ENCODE results near the gene TSPAN14. TPM values are rescaled to one million over a fixed set of nuclear protein-coding genes. Genes with fewer than 3 reads are reported as not detected.

The TSPAN14 gene
- total and polyA plus RNA-seq, 2 of the 8 experiments (the other 6 are each of a cell fraction or from before 2014, with no cell fraction given), result 47.4 to 57.8 TPM

- H3K23ac ChIP-seq (ENCODE audit: insufficient read length), result no peak overlapping the region
- H3K9me3 ChIP-seq (ENCODE audit: insufficient read depth in 2 of 2, low read depth in 1 of 2, low read length in 1 of 2), result no peaks in the 10 kb centered on the region
- no peak overlapping the region for H2AFZ ChIP-seq (ENCODE audit: low read length)
- H2BK5ac ChIP-seq (ENCODE audit: low read depth, low read length), result no peak overlapping the region
- H3K4me1 ChIP-seq (replicated peaks in 1 of 4; ENCODE audit: control insufficient read depth in 3 of 4, insufficient read depth in 4 of 4, low read length in 3 of 4), result peaks cover 0 to 7% (median 3%) of the 10 kb centered on the region in 4 experiments; a peak in 3 of 7 replicates
- H3K79me2 ChIP-seq (ENCODE audit: control insufficient read depth in 1 of 2, insufficient read depth in 2 of 2, low read length in 2 of 2), result peaks cover 9 to 79% of the 10 kb centered on the region in 2 experiments; a peak in 3 of 4 replicates
- no peak overlapping the region for H3K14ac ChIP-seq (ENCODE audit: insufficient read length)
- H3K4me3 ChIP-seq (ENCODE audit: extremely low read depth in 1 of 4, insufficient read depth in 2 of 4, low read depth in 3 of 4, low read length in 4 of 4), result no peak overlapping the region
- no peak overlapping the region for H2BK120ac ChIP-seq (replicated peaks; ENCODE audit: low read depth, low read length)
- DNase-seq (ENCODE audit: low read depth in 1 of 2, low spot score in 2 of 2) (no peak), FAIRE-seq (no peak)
- H3K18ac ChIP-seq (ENCODE audit: extremely low read depth, low read length), result no peak overlapping the region
- no peak overlapping the region for H4K5ac ChIP-seq (ENCODE audit: insufficient read length, low read depth, low read length)
- H3K27me3 ChIP-seq (replicated peaks in 1 of 4; ENCODE audit: control insufficient read depth in 3 of 4, extremely low read depth in 1 of 4, insufficient read depth in 3 of 4, low read length in 3 of 4), result no peaks in the 10 kb centered on the region
- H3K56ac ChIP-seq (replicated peaks; ENCODE audit: insufficient read length, low read depth, low read length), result no peak overlapping the region
- no peak overlapping the region for H2BK20ac ChIP-seq (ENCODE audit: low read length)
- WGBS, 2 experiments (ENCODE audit: extremely low coverage in 1 of 2, insufficient coverage in 1 of 2, insufficient read length in 1 of 2, insufficient replicate concordance in 2 of 2, low coverage in 1 of 2, low lambda C conversion rate in 2 of 2, missing lambda C conversion rate in 1 of 2), result 88% methylated on average over 6 of the region's 6 CpGs; no CpG with 5 or more reads in 1 of the 2 experiments
- ChIA-PET CTCF (ENCODE audit: partially characterized antibody) (interaction anchor here (0.6 to 6.3 kb wide), 6 partner anchors 11 to 49 kb away, joined by 3 to 66 read pairs (median 4); no protein-coding TSS in a partner anchor), POLR2A (ENCODE audit: partially characterized antibody) (interaction anchor here (0.9 kb wide), 1 partner anchor 30 kb away, joined by 3 read pairs; no protein-coding TSS in a partner anchor)
- H2BK15ac ChIP-seq (ENCODE audit: low read length), result no peak overlapping the region
- peaks cover 19% of the 10 kb centered on the region for H3K79me1 ChIP-seq (ENCODE audit: low read depth, low read length)
- H3K9ac ChIP-seq (replicated peaks in 1 of 4; ENCODE audit: extremely low read depth in 1 of 4, low read depth in 3 of 4, low read length in 3 of 4), result no peak overlapping the region
- no peaks in the 10 kb centered on the region for H3K23me2 ChIP-seq (ENCODE audit: low read depth, low read length)
- no peak overlapping the region for H2BK12ac ChIP-seq (ENCODE audit: low read depth, low read length)
- peaks cover under 1 to 21% of the 10 kb centered on the region in 2 experiments for H4K20me1 ChIP-seq (replicated peaks in 1 of 2; ENCODE audit: control insufficient read depth in 1 of 2, insufficient read depth in 2 of 2, low read length in 2 of 2)
- no peak overlapping the region for H3K4ac ChIP-seq (replicated peaks; ENCODE audit: insufficient read length, low read depth, low read length)
- no peak overlapping the region for H4K8ac ChIP-seq (ENCODE audit: extremely low read depth, insufficient read depth, low read length)
- H3K4me2 ChIP-seq (ENCODE audit: insufficient read depth in 1 of 2, low read depth in 2 of 2, low read length in 2 of 2), result no peak overlapping the region
- H2AK5ac ChIP-seq (ENCODE audit: low read depth, low read length), result no peak overlapping the region
- peaks cover 0 to 15% (median 2%) of the 10 kb centered on the region in 4 experiments; a peak in 4 of 8 replicates for H3K36me3 ChIP-seq (ENCODE audit: control insufficient read depth in 2 of 4, insufficient read depth in 4 of 4, low read length in 3 of 4)
- no peak overlapping the region for H4K91ac ChIP-seq (replicated peaks; ENCODE audit: insufficient read length, low read length)
- no peak overlapping the region for H3K27ac ChIP-seq (ENCODE audit: low read depth, low read length)
- TF ChIP-seq USF2 (IDR thresholded peaks at IDR 0.05; ENCODE audit: low read length), result no peak
Measured at GRCh38 chr10:80492848-80493521, 38.9 kb downstream of the TSPAN14 start.
